ENCODE measurements around the gene DNM3. TPM values are rescaled to one million over a fixed set of nuclear protein-coding genes. Genes with fewer than 3 reads are reported as not detected.

Gene DNM3
- polyA plus RNA-seq, 1 of the 3 experiments (the other 2 are of a cell fraction): 0.43 TPM

GRCh38 chr1:172351754-172352161 lies 510.5 kb downstream of the DNM3 start:
- ChIA-PET CTCF (interaction anchor here (0.7 to 1.0 kb wide), 2 partner anchors 43 to 53 kb away, joined by 3 to 4 read pairs; no protein-coding TSS in a partner anchor), POLR2A (no interaction called here)
- H3K36me3 ChIP-seq (replicated peaks in 1 of 2; ENCODE audit: control insufficient read depth in 1 of 2, insufficient read depth in 2 of 2, low read length in 1 of 2): no peaks in the 10 kb centered on the region
- H3K9ac ChIP-seq: no peak overlapping the region
- H3K9me3 ChIP-seq: peaks cover 13% of the 10 kb centered on the region; the same call in 1 of the 2 replicates
- peak overlapping the region; percentile 51 to 91 for H3K27ac ChIP-seq (ENCODE audit: low read depth in 2 of 2, low read length in 1 of 2)
- TF ChIP-seq FOSL2 (IDR thresholded peaks at IDR 0.05; ENCODE audit: borderline replicate concordance, low read depth): no peak
- no peak for TF ChIP-seq SMC3 (IDR thresholded peaks at IDR 0.05; ENCODE audit: low read depth, low read length)
- no peak for TF ChIP-seq RFX5 (IDR thresholded peaks at IDR 0.05; ENCODE audit: low read length)
- TF ChIP-seq POLR2AphosphoS5 (IDR thresholded peaks at IDR 0.05; ENCODE audit: low read depth, low read length): no peak
- peak; percentile 70 for TF ChIP-seq NFIC (IDR thresholded peaks at IDR 0.05; ENCODE audit: borderline replicate concordance)
- TF ChIP-seq REST (IDR thresholded peaks at IDR 0.05; ENCODE audit: low read depth, low read length): no peak
- TF ChIP-seq CTCF (IDR thresholded peaks at IDR 0.05): no peak
- peak; percentile 64 for TF ChIP-seq PBX3 (IDR thresholded peaks at IDR 0.05)
- TF ChIP-seq TCF12 (IDR thresholded peaks at IDR 0.05): peak; percentile 64
- TF ChIP-seq EP300 (IDR thresholded peaks at IDR 0.05; ENCODE audit: borderline replicate concordance in 1 of 2, low read depth in 1 of 2, low read length in 1 of 2): peak in 1 of 2 experiments; percentile 15; a peak in 1 of 4 replicates
- TF ChIP-seq TEAD4 (IDR thresholded peaks at IDR 0.05; ENCODE audit: borderline replicate concordance, insufficient read depth): peak; percentile 29; the same call in 1 of the 2 replicates
- no peak for TF ChIP-seq GATA2 (CRISPR knock-in tag; IDR thresholded peaks at IDR 0.05)
- TF ChIP-seq RAD21 (IDR thresholded peaks at IDR 0.05; ENCODE audit: low read length): no peak
- TF ChIP-seq ZBTB33 (IDR thresholded peaks at IDR 0.05; ENCODE audit: borderline replicate concordance, low read depth): no peak
- 27% methylated on average over 3 of the region's 3 CpGs for WGBS (ENCODE audit: low lambda C conversion rate)
- no peaks in the 10 kb centered on the region for H4K20me1 ChIP-seq (ENCODE audit: insufficient read depth)
- no peak for DNase-seq
- H2AFZ ChIP-seq (ENCODE audit: low read depth): no peak overlapping the region
- H3K4me3 ChIP-seq (ENCODE audit: low read depth in 2 of 2, low read length in 1 of 2): no peak overlapping the region
- no peaks in the 10 kb centered on the region for H3K79me2 ChIP-seq (ENCODE audit: insufficient read depth)
- peak overlapping the region; percentile 7; the same call in 1 of the 2 replicates for H3K4me2 ChIP-seq
- H3F3A ChIP-seq (replicated peaks; ENCODE audit: insufficient read depth): peaks cover 9% of the 10 kb centered on the region
- H3K4me1 ChIP-seq (ENCODE audit: control insufficient read depth in 1 of 2, insufficient read depth in 2 of 2, low read depth in 1 of 2, low read length in 1 of 2): peaks cover 28 to 44% of the 10 kb centered on the region in 2 experiments; a peak in 3 of 4 replicates
- no peaks in the 10 kb centered on the region for H3K27me3 ChIP-seq (ENCODE audit: insufficient read depth)
- no peaks in the 10 kb centered on the region for H3K9me2 ChIP-seq
